Neural progenitor cell (in vitro differentiated cells): ENCODE data around the gene SLC39A3.

Experiments
- EZH2 ChIP-seq: fragments of 200-600 bp; sonication (generic); IDR thresholded peaks from 2 replicates; pipeline ENCODE4 v1.6.1; 2017; ENCODE audit warnings: antibody characterized with exemption, mild to moderate bottlenecking, moderate library complexity
- EZH2phosphoT487 ChIP-seq: fragments of 200-600 bp; sonication (generic); IDR thresholded peaks from 2 replicates; pipeline ENCODE4 v1.6.1; 2017; ENCODE audit warnings: antibody characterized with exemption
- TF ChIP-seq, protein P1 (sequence below): fragments of 200-600 bp; sonication (generic); IDR thresholded peaks from 2 replicates; pipeline ENCODE4 v1.5.1; 2017; ENCODE audit warnings: antibody characterized with exemption, mild to moderate bottlenecking

DNA sequence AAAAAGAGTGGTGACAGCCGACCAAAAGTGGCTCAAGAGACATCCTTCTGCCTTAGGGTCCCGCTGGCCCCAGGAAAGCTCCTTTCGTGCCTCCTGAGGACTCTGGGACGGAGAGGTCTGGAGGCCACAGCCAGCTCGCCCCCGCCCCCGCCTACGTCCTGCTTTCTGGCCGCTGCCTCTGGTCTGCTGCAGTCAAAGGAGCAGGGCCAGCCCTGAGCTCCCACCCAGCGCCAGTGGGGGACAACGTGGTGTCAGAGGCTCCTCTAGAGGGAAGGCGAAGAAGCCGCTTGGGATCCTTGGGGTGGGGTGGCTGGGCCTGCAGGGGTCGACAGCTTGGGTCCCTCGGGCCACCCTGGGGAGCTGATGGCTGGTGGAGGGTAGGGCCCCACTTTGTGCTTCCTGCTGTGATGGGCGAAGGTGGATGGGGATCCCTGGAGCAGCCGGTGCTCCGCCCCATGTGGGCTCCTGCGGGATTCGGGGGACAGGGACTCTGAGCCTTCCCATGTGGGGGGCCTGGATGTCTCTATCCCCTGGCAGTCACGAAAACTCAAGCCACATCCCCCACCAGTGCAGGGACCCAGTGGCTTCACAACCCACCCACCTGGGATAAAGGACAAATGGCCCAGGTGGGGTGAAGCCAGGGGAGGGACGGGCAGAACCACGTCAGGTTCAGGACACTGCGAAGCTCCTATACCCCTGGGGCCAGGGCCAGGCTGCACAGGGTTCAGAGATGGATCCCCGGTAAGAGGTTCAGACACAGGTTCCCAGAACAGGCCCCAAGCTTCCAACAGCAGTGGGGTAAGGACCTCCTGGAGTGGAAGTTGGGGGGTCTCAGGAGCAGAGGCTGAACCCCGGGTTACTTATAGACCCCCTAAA is 9.6 kb downstream of the SLC39A3 start:
- TF ChIP-seq, protein P1, sequence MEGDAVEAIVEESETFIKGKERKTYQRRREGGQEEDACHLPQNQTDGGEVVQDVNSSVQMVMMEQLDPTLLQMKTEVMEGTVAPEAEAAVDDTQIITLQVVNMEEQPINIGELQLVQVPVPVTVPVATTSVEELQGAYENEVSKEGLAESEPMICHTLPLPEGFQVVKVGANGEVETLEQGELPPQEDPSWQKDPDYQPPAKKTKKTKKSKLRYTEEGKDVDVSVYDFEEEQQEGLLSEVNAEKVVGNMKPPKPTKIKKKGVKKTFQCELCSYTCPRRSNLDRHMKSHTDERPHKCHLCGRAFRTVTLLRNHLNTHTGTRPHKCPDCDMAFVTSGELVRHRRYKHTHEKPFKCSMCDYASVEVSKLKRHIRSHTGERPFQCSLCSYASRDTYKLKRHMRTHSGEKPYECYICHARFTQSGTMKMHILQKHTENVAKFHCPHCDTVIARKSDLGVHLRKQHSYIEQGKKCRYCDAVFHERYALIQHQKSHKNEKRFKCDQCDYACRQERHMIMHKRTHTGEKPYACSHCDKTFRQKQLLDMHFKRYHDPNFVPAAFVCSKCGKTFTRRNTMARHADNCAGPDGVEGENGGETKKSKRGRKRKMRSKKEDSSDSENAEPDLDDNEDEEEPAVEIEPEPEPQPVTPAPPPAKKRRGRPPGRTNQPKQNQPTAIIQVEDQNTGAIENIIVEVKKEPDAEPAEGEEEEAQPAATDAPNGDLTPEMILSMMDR: no peak
- TF ChIP-seq EZH2: no peak
- no peak for TF ChIP-seq EZH2phosphoT487
